GM21825 (cell line): ENCODE measurements around the gene PALLD.

Experiments
- ATAC-seq: cut with Tn5 transposase; IDR thresholded peaks from one replicate; pipeline ENCODE4 v1.9.1; 2021; ENCODE audit warnings: mild to moderate bottlenecking, moderate library complexity; ENCODE audit not compliant: unreplicated experiment

Gene PALLD

GRCh38 chr4:168882650-168883233 lies 385.9 kb downstream of the PALLD start:
- ATAC-seq: no peak

GRCh38 chr4:168883513-168883912 lies 386.7 kb downstream of the PALLD start:
- ATAC-seq: no peak

- no peak for ATAC-seq
These were observed 387.6 kb downstream of the PALLD start for GRCh38 chr4:168884251-168885124.

GRCh38 chr4:168885400-168885799 lies 388.5 kb downstream of the PALLD start:
- no peak for ATAC-seq

GRCh38 chr4:168886351-168886750 lies 389.5 kb downstream of the PALLD start:
- ATAC-seq: no peak

GRCh38 chr4:168887809-168888208 lies 391.0 kb downstream of the PALLD start:
- ATAC-seq: no peak

- no peak for ATAC-seq
These were observed 391.9 kb downstream of the PALLD start for GRCh38 chr4:168888715-168889215.

- ATAC-seq: no peak
These were observed 394.2 kb downstream of the PALLD start for GRCh38 chr4:168891086-168891485.

GRCh38 chr4:168891688-168892087 lies 394.8 kb downstream of the PALLD start:
- ATAC-seq: no peak

- ATAC-seq: no peak
These were observed 395.6 kb downstream of the PALLD start for GRCh38 chr4:168892475-168892874.

GRCh38 chr4:168893205-168893604 lies 396.4 kb downstream of the PALLD start:
- no peak for ATAC-seq

GRCh38 chr4:168893807-168894206 lies 397.0 kb downstream of the PALLD start:
- ATAC-seq: no peak

- no peak for ATAC-seq
These were observed 403.2 kb downstream of the PALLD start for GRCh38 chr4:168900080-168900479.

GRCh38 chr4:168907119-168907698 lies 410.4 kb downstream of the PALLD start:
- no peak for ATAC-seq

- no peak for ATAC-seq
These were observed 411.2 kb downstream of the PALLD start for GRCh38 chr4:168908093-168908492.

GRCh38 chr4:168908851-168909273 lies 412.0 kb downstream of the PALLD start:
- no peak for ATAC-seq

- ATAC-seq: no peak
These were observed 417.2 kb downstream of the PALLD start for GRCh38 chr4:168914095-168914494.

- ATAC-seq: no peak
These were observed 420.4 kb downstream of the PALLD start for GRCh38 chr4:168917138-168917779.

GRCh38 chr4:168919706-168920324 lies 423.0 kb downstream of the PALLD start:
- no peak for ATAC-seq

- ATAC-seq: no peak
These were observed 423.7 kb downstream of the PALLD start for GRCh38 chr4:168920441-168921065.
